Measurements from ENCODE around the gene MAP3K10.

MAP3K10 gene

GRCh38 chr19:40249781-40250180 lies 58.6 kb downstream of the MAP3K10 start:
- DNase-seq (ENCODE audit: low read depth): no peak

- DNase-seq (ENCODE audit: low read depth): no peak
These were observed 60.0 kb downstream of the MAP3K10 start for GRCh38 chr19:40251244-40251643.

GRCh38 chr19:40251991-40252390 lies 60.8 kb downstream of the MAP3K10 start:
- no peak for DNase-seq (ENCODE audit: low read depth)

- DNase-seq (ENCODE audit: low read depth): no peak
These were observed 61.2 kb downstream of the MAP3K10 start for GRCh38 chr19:40252395-40252794.

- DNase-seq (ENCODE audit: low read depth): no peak
These were observed 62.4 kb downstream of the MAP3K10 start for GRCh38 chr19:40253611-40254092.

GRCh38 chr19:40254714-40255418 lies 63.6 kb downstream of the MAP3K10 start:
- no peak for DNase-seq (ENCODE audit: low read depth)

GRCh38 chr19:40255619-40256166 lies 64.5 kb downstream of the MAP3K10 start:
- DNase-seq (ENCODE audit: low read depth): no peak

GRCh38 chr19:40256512-40256911 lies 65.3 kb downstream of the MAP3K10 start:
- no peak for DNase-seq (ENCODE audit: low read depth)

GRCh38 chr19:40257096-40257517 lies 65.9 kb downstream of the MAP3K10 start:
- no peak for DNase-seq (ENCODE audit: low read depth)

GRCh38 chr19:40261631-40262030 lies 70.4 kb downstream of the MAP3K10 start:
- DNase-seq (ENCODE audit: low read depth): no peak

GRCh38 chr19:40262422-40262821 lies 71.2 kb downstream of the MAP3K10 start:
- DNase-seq (ENCODE audit: low read depth): no peak

GRCh38 chr19:40263440-40264313 lies 72.5 kb downstream of the MAP3K10 start:
- no peak for DNase-seq (ENCODE audit: low read depth)

- no peak for DNase-seq (ENCODE audit: low read depth)
These were observed 73.3 kb downstream of the MAP3K10 start for GRCh38 chr19:40264314-40265054.

All from activated T-cell treated with anti-CD3 and anti-CD28 coated beads for 24 hours (primary cell).